K562 (cell line): Measurements from ENCODE around the gene MICU1. TPM values are rescaled to one million over a fixed set of nuclear protein-coding genes. Genes with fewer than 3 reads are reported as not detected.

ENCODE experiments used
- ATAC-seq: fragments of 200-7000 bp; cut with Tn5 transposase; 3 replicates; pipeline ENCODE4 v1.9.1; 2020; ENCODE audit warnings: moderate library complexity
- BruUV-seq: library from RNA; stranded (reverse); fragments of 400-500 nt; replicated peaks from 2 replicates; lab custom pipeline; 2021; lab: Mats Ljungman, UMichigan
- CTCF ChIA-PET: fragments of 300-600 bp; formaldehyde crosslinking; extraction: SDS; loops from one replicate; lab custom pipeline; 2021; ENCODE audit warnings: low intra/inter-chr PET ratio; lab: Yijun Ruan, JAX
- POLR2A ChIA-PET: fragments of 300-600, 350-650 bp; sonication (Branson Sonifier 250); formaldehyde crosslinking; extraction: SDS; loops from one replicate; lab custom pipeline; 2021; ENCODE audit warnings: antibody characterized with exemption, inconsistent platforms; lab: Yijun Ruan, JAX
- DNase-seq, 4 experiments: peaks; one replicate each; pipeline versions ENCODE4 v3.0.0 to v3.0.0-alpha.2; 2011 to 2018; ENCODE audit warnings: low spot score in 3 of 4, mixed read lengths in 3 of 4; ENCODE audit errors: extremely low read depth in 1 of 4
- FAIRE-seq: peaks from 2 replicates; lab custom pipeline; 2011; peaks lifted over from hg19 to GRCh38; lab: Jason Lieb, UNC
- H2AFZ ChIP-seq: 2 replicates; pipeline ENCODE4 v1.6.0; 2011; ENCODE audit warnings: low read depth, low read length, control low read depth, inconsistent platforms
- H3K27ac ChIP-seq: fragments of 200-600 bp; 3 replicates; pipeline ENCODE4 v1.8.0; 2011; ENCODE audit warnings: low read depth, mild to moderate bottlenecking, control low read depth, inconsistent platforms, low read length, moderate library complexity, mixed read lengths; ENCODE audit errors: extremely low read depth
- H3K27me3 ChIP-seq, 2 experiments: fragments of 300-600 bp in 1 of 2; 2 replicates in 1 of 2; 3 replicates in 1 of 2; pipeline versions ENCODE4 v1.6.0 to v1.8.0; 2011; ENCODE audit warnings: inconsistent platforms in 2 of 2, low read length in 2 of 2, mild to moderate bottlenecking in 1 of 2, mixed read lengths in 1 of 2, moderate library complexity in 1 of 2; ENCODE audit not compliant: control insufficient read depth in 2 of 2, insufficient read depth in 2 of 2
- H3K36me3 ChIP-seq: fragments of 300-600 bp; 3 replicates; pipeline ENCODE4 v1.8.0; 2011; ENCODE audit warnings: mild to moderate bottlenecking, low read length, inconsistent platforms; ENCODE audit not compliant: control insufficient read depth, insufficient read depth
- H3K4me1 ChIP-seq, 2 experiments: fragments of 200-600 bp in 1 of 2; replicated peaks in 1 of 2; 2 replicates in 1 of 2; 3 replicates in 1 of 2; pipeline versions ENCODE4 v1.5.1 to v1.8.0; 2011; ENCODE audit warnings: inconsistent platforms in 2 of 2, low read length in 2 of 2, mild to moderate bottlenecking in 1 of 2, mixed read lengths in 1 of 2, moderate library complexity in 1 of 2; ENCODE audit not compliant: control insufficient read depth in 2 of 2, insufficient read depth in 2 of 2
- H3K4me2 ChIP-seq: 2 replicates; pipeline ENCODE4 v1.6.1; 2011; ENCODE audit warnings: low read length, control low read depth, inconsistent platforms, mixed read lengths; ENCODE audit not compliant: insufficient read depth
- H3K4me3 ChIP-seq: fragments of 200-600 bp; sonication (generic), shearing (Covaris generic); 2 replicates; pipeline ENCODE4 v1.5.1; 2016; ENCODE audit warnings: control low read depth, inconsistent platforms
- H3K79me2 ChIP-seq: fragments of 200-600 bp; 3 replicates; pipeline ENCODE4 v1.8.0; 2011; ENCODE audit warnings: low read length, inconsistent platforms; ENCODE audit not compliant: control insufficient read depth, insufficient read depth
- H3K9ac ChIP-seq, 2 experiments: 2 replicates each; pipeline versions ENCODE4 v1.6.0 to v1.6.1; 2011; ENCODE audit warnings: low read depth in 2 of 2, low read length in 2 of 2, control low read depth in 1 of 2, inconsistent platforms in 1 of 2, mild to moderate bottlenecking in 1 of 2, mixed read lengths in 1 of 2; ENCODE audit not compliant: insufficient read depth in 1 of 2
- H3K9me1 ChIP-seq: one replicate; pipeline ENCODE4 v1.6.0; 2011; ENCODE audit warnings: inconsistent platforms, mild to moderate bottlenecking, low read length, moderate library complexity; ENCODE audit not compliant: control insufficient read depth, insufficient read depth
- H3K9me3 ChIP-seq: replicated peaks from 2 replicates; pipeline ENCODE4 v1.5.1; 2011; ENCODE audit warnings: low read depth, low read length, inconsistent platforms; ENCODE audit not compliant: control insufficient read depth, insufficient read depth
- H4K20me1 ChIP-seq: replicated peaks from 2 replicates; pipeline ENCODE4 v1.6.1; 2011; ENCODE audit warnings: low read length, inconsistent platforms, mixed read lengths; ENCODE audit not compliant: control insufficient read depth, insufficient read depth
- ATF6 ChIP-seq: sonication (generic); formaldehyde crosslinking; IDR thresholded peaks from 2 replicates; pipeline ENCODE4 v1.4.0; 2020; ENCODE audit warnings: mild to moderate bottlenecking, missing genetic modification reagents
- C11orf30 ChIP-seq: fragments of 450-650 bp; IDR thresholded peaks from 2 replicates; pipeline ENCODE4 v1.6.1; 2016; ENCODE audit warnings: low read depth, mild to moderate bottlenecking
- CBX1 ChIP-seq: sonication (generic); IDR thresholded peaks from 2 replicates; pipeline ENCODE4 v1.6.1; 2016; ENCODE audit warnings: antibody characterized with exemption, low read depth, mild to moderate bottlenecking
- CREBBP ChIP-seq: IDR thresholded peaks from one replicate; pipeline ENCODE4 v1.6.1; 2012; ENCODE audit warnings: low read depth, mild to moderate bottlenecking, control low read depth, inconsistent platforms, low read length
- HMBOX1 ChIP-seq: sonication (generic); IDR thresholded peaks from 2 replicates; pipeline ENCODE4 v1.6.1; 2016
- MYBL2 ChIP-seq, 2 experiments: fragments of 450-650 bp in 1 of 2; sonication (generic) in 1 of 2; formaldehyde crosslinking in 1 of 2; IDR thresholded peaks; 2 replicates each; pipeline versions ENCODE4 v1.6.1 to v1.8.1; 2017 to 2022; ENCODE audit warnings: borderline replicate concordance in 1 of 2, inconsistent platforms in 1 of 2, low read depth in 1 of 2, mild to moderate bottlenecking in 1 of 2, missing genetic modification reagents in 1 of 2, moderate library complexity in 1 of 2
- NR3C1 ChIP-seq: sonication (generic); formaldehyde crosslinking; IDR thresholded peaks from 2 replicates; pipeline ENCODE4 v1.8.1; 2022; ENCODE audit warnings: missing genetic modification reagents
- POLR2G ChIP-seq: fragments of 200-400 bp; formaldehyde crosslinking; IDR thresholded peaks from 2 replicates; pipeline ENCODE4 v1.6.1; 2017; ENCODE audit warnings: low read depth, mild to moderate bottlenecking, antibody characterized with exemption, low read length, moderate library complexity
- STAT6 ChIP-seq: sonication (generic); formaldehyde crosslinking; IDR thresholded peaks from 2 replicates; pipeline ENCODE4 v1.8.1; 2023; ENCODE audit warnings: mild to moderate bottlenecking, missing genetic modification reagents
- USF1 ChIP-seq: sonication (generic); formaldehyde crosslinking; IDR thresholded peaks from 2 replicates; pipeline ENCODE4 v1.9.0; 2022; ENCODE audit warnings: mild to moderate bottlenecking, missing genetic modification reagents
- ZBTB1 ChIP-seq: sonication (generic); formaldehyde crosslinking; IDR thresholded peaks from 2 replicates; pipeline ENCODE4 v1.8.1; 2023; ENCODE audit warnings: missing genetic modification reagents, low read depth, mild to moderate bottlenecking, borderline replicate concordance
- ZC3H4 ChIP-seq: sonication (generic); formaldehyde crosslinking; IDR thresholded peaks from 2 replicates; pipeline ENCODE4 v1.9.0; 2021; ENCODE audit warnings: missing genetic modification reagents, borderline replicate concordance
- ZNF316 ChIP-seq: fragments of 450-650 bp; IDR thresholded peaks from 2 replicates; pipeline ENCODE4 v1.6.1; 2016
- WGBS: fragments of 100-300 bp; shearing (Covaris generic); methylation state at CpG from one replicate; pipeline ENCODE4 v1.1.6; 2016; ENCODE audit warnings: low coverage, mixed read lengths; ENCODE audit not compliant: insufficient coverage; ENCODE audit errors: missing lambda C conversion rate; 5-methylcytosine and 5-hydroxymethylcytosine counted together
- in situ Hi-C: fragments of 300-500 bp; cut with MboI; formaldehyde crosslinking; loops from 4 replicates; pipeline ENCODE4 v1.15.0; 2018; ENCODE audit warnings: inconsistent platforms, mixed read lengths
- intact Hi-C: fragments of 100-400 bp; cut with micrococcal nuclease; formaldehyde crosslinking; loops from 2 replicates; pipeline ENCODE4 v1.14.2; 2022
- polyA plus RNA-seq, 8 experiments: library from polyadenylated mRNA; depleted of rRNA in 4 of 8; stranded (reverse) in 5 of 8; unstranded in 3 of 8; fragments of >200 nt; fragmentation: Nextera tagmentation in 2 of 8; fragmentation: Illumina TruSeq in 1 of 8; extraction: Ambion mirVana in 2 of 8; extraction: Trizol in 1 of 8; gene quantifications; 2 replicates each; pipeline versions ENCODE4 v1.2.1 to v1.2.3, GENCODE V29; 2011 to 2014; ENCODE audit warnings: inconsistent platforms in 1 of 8, missing spikeins in 1 of 8
- total RNA-seq, 7 experiments: library from RNA; depleted of rRNA in 6 of 7; stranded (reverse); fragments of >200 nt in 6 of 7; fragmentation: Illumina TruSeq in 2 of 7; extraction: Trizol in 2 of 7; gene quantifications; 2 replicates each; pipeline versions ENCODE4 v1.2.1 to v1.2.3, GENCODE V29; 2011 to 2021; ENCODE audit warnings: low replicate concordance in 1 of 7

Gene MICU1
- total and polyA plus RNA-seq, 9 of the 15 experiments (the other 6 are each of a cell fraction or from before 2014, with no cell fraction given) = 29.3 to 76.8 (median 48.4) TPM

- Histone ChIP-seq H3K27ac (no peak overlapping the region), H3K9me1 (no peaks in the 10 kb centered on the region), H3K4me3 (no peak overlapping the region), H3K27me3 (no peaks in the 10 kb centered on the region), H3K4me1 (peaks cover 18 to 40% of the 10 kb centered on the region in 2 experiments; a peak in 4 of 5 replicates), H3K9me3 (no peaks in the 10 kb centered on the region), H3K36me3 (peaks cover 10% of the 10 kb centered on the region; the same call in 1 of the 3 replicates), H4K20me1 (no peaks in the 10 kb centered on the region), H2AFZ (no peak overlapping the region), H3K4me2 (no peak overlapping the region), H3K79me2 (no peaks in the 10 kb centered on the region), H3K9ac (peak overlapping the region in 1 of 2 experiments; percentile 74; a peak in 2 of 4 replicates)
- ChIA-PET CTCF (interaction anchor here (0.6 to 3.1 kb wide), 6 partner anchors 85 to 1663 kb away, joined by 3 to 16 read pairs (median 6); no protein-coding TSS in a partner anchor), POLR2A (interaction anchor here (0.6 to 13.1 kb wide), 7 partner anchors 8 to 491 kb away, joined by 3 to 197 read pairs (median 4); partner anchors contain the start of gene DDIT4)
- in situ Hi-C loops (loop anchor here (5.0 to 25.0 kb wide), 4 partner anchors 107 to 1017 kb away; partner anchors contain the start of gene SLC29A3), intact Hi-C loops (loop anchor here (2.0 to 5.0 kb wide), 2 partner anchors 107 to 267 kb away; no protein-coding TSS in a partner anchor)
- WGBS = 94% methylated on average over 10 of the region's 11 CpGs
- DNase-seq (no peak), FAIRE-seq (no peak), ATAC-seq (no peak; the same call in 1 of the 3 replicates)
- TF ChIP-seq C11orf30 = peak; percentile 40; the same call in 1 of the 2 replicates
- no peak for TF ChIP-seq MYBL2 (IDR thresholded peaks at IDR 0.05; ENCODE audit: low read depth)
- peak; percentile 28; the same call in 1 of the 2 replicates for TF ChIP-seq MYBL2 (CRISPR knock-in tag; IDR thresholded peaks at IDR 0.05; ENCODE audit: borderline replicate concordance)
- TF ChIP-seq HMBOX1 = no peak
- TF ChIP-seq ZC3H4 = no peak
- 0 out of 2 replicates have a peak, but pooled peaks have one; percentile 24 for TF ChIP-seq POLR2G
- no peak for TF ChIP-seq STAT6 (CRISPR knock-in tag)
- peak; percentile 42 for TF ChIP-seq ZNF316
- no peak for TF ChIP-seq USF1 (CRISPR knock-in tag)
- no peak for TF ChIP-seq CBX1
- TF ChIP-seq ZBTB1 = 0 out of 2 replicates have a peak, but pooled peaks have one; percentile 8
- TF ChIP-seq NR3C1 (CRISPR knock-in tag) = 0 out of 2 replicates have a peak, but pooled peaks have one; percentile 53
- TF ChIP-seq CREBBP = no peak
- no peak for TF ChIP-seq ATF6
- no TSS peak for BruUV-seq
Observed at GRCh38 chr10:72329290-72330068, 296.4 kb downstream of the MICU1 start.
